PC-9 (cell line): ENCODE measurements around the gene THOC6. TPM values are rescaled to one million over a fixed set of nuclear protein-coding genes. Genes with fewer than 3 reads are reported as not detected.

Experiments used
- BruUV-seq: library from RNA; stranded (reverse); fragments of 400-500 nt; replicated peaks from 2 replicates; lab custom pipeline; 2021; lab: Mats Ljungman, UMichigan
- CTCF ChIA-PET: fragments of 300-600 bp; sonication (Branson Sonifier 250); formaldehyde crosslinking; loops from one replicate; lab custom pipeline; 2022; ENCODE audit warnings: antibody characterized with exemption; lab: Charles Lee
- POLR2A ChIA-PET: fragments of 300-600 bp; sonication (Branson Sonifier 250); formaldehyde crosslinking; loops from one replicate; lab custom pipeline; 2022; ENCODE audit warnings: antibody characterized with exemption; ENCODE audit not compliant: unreplicated experiment; lab: Charles Lee
- DNase-seq, 2 experiments: peaks; one replicate each; pipeline versions ENCODE4 v3.0.0 to v3.0.0-alpha.2; 2015 to 2022; ENCODE audit warnings: mixed read lengths in 1 of 2
- H2AFZ ChIP-seq: fragments of 200-600 bp; sonication (generic); 2 replicates; pipeline ENCODE4 v1.8.1; 2017; ENCODE audit warnings: antibody characterized with exemption
- H3F3A ChIP-seq: fragments of 200-600 bp; sonication (generic); 2 replicates; pipeline ENCODE4 v1.8.1; 2017; ENCODE audit warnings: antibody characterized with exemption, mild to moderate bottlenecking, low read depth; ENCODE audit not compliant: insufficient read depth
- H3K27ac ChIP-seq: fragments of 200-600 bp; sonication (generic); 2 replicates; pipeline ENCODE4 v1.6.1; 2016; ENCODE audit warnings: mixed run types
- H3K27me3 ChIP-seq: fragments of 200-600 bp; sonication (generic); 2 replicates; pipeline ENCODE4 v1.6.1; 2016; ENCODE audit warnings: low read depth, mixed run types; ENCODE audit not compliant: insufficient read depth
- H3K36me3 ChIP-seq: fragments of 200-600 bp; sonication (generic); 2 replicates; pipeline ENCODE4 v1.6.1; 2016; ENCODE audit warnings: low read depth, mixed run types
- H3K4me1 ChIP-seq: fragments of 200-600 bp; sonication (generic); replicated peaks from 2 replicates; pipeline ENCODE4 v1.6.1; 2016; ENCODE audit warnings: mixed run types; ENCODE audit not compliant: insufficient read depth
- H3K4me2 ChIP-seq: fragments of 200-600 bp; sonication (generic); 2 replicates; pipeline ENCODE4 v1.6.1; 2017; ENCODE audit warnings: mixed run types
- H3K4me3 ChIP-seq: fragments of 200-600 bp; sonication (generic); 2 replicates; pipeline ENCODE4 v1.6.1; 2016; ENCODE audit warnings: mixed run types
- H3K79me2 ChIP-seq: fragments of 200-600 bp; sonication (generic); 2 replicates; pipeline ENCODE4 v1.6.1; 2017; ENCODE audit warnings: low read depth, mixed run types
- H3K9me2 ChIP-seq: fragments of 200-600 bp; sonication (generic); 2 replicates; pipeline ENCODE4 v1.8.1; 2017; ENCODE audit warnings: mild to moderate bottlenecking; ENCODE audit not compliant: insufficient read depth
- H3K9me3 ChIP-seq: fragments of 200-600 bp; sonication (generic); 2 replicates; pipeline ENCODE4 v1.8.1; 2016; ENCODE audit warnings: low read depth; ENCODE audit not compliant: insufficient read depth
- H4K20me1 ChIP-seq: fragments of 200-600 bp; sonication (generic); 2 replicates; pipeline ENCODE4 v1.8.1; 2017; ENCODE audit not compliant: insufficient read depth
- EZH2 ChIP-seq: fragments of 200-600 bp; sonication (generic); IDR thresholded peaks from 2 replicates; pipeline ENCODE4 v1.8.0; 2017; ENCODE audit warnings: antibody characterized with exemption, low read depth
- intact Hi-C: fragments of 100-400 bp; cut with micrococcal nuclease; formaldehyde crosslinking; loops from one replicate; pipeline ENCODE4 v1.10.0; 2022; ENCODE audit not compliant: unreplicated experiment
- total RNA-seq: library from RNA; stranded (reverse); gene quantifications from 2 replicates; pipeline ENCODE4 v1.2.3, GENCODE V29; 2021
- TF ChIP-seq, protein P1 (sequence below): fragments of 200-600 bp; sonication (generic); conservative IDR thresholded peaks from 2 replicates; pipeline ENCODE4 v1.6.1; 2017; ENCODE audit warnings: mixed run types, antibody characterized with exemption, mild to moderate bottlenecking, moderate library complexity

Gene THOC6
- total RNA-seq, 1 experiment from 2014 or later, result 69.9 TPM

- ChIA-PET POLR2A (interaction anchor here (0.6 to 5.1 kb wide), 11 partner anchors 7 to 1332 kb away, joined by 3 to 87 read pairs (median 8); partner anchors contain the start of genes CLDN9, PAM16 and ZSCAN32), CTCF (interaction anchor here (0.6 to 1.3 kb wide), 5 partner anchors 12 to 931 kb away, joined by 3 to 6 read pairs (median 3); no protein-coding TSS in a partner anchor)
- Histone ChIP-seq H3K4me1 (peaks cover 14% of the 10 kb centered on the region), H3K4me2 (peak overlapping the region; percentile 80), H3K79me2 (peaks cover 22% of the 10 kb centered on the region), H3K27ac (peak overlapping the region; percentile 97; the same call in 1 of the 2 replicates), H3F3A (peaks cover 45% of the 10 kb centered on the region), H3K36me3 (peaks cover 11% of the 10 kb centered on the region), H4K20me1 (peaks cover 10% of the 10 kb centered on the region), H3K4me3 (peak overlapping the region; percentile 76; the same call in 1 of the 2 replicates), H3K9me3 (no peaks in the 10 kb centered on the region), H3K9me2 (no peaks in the 10 kb centered on the region), H3K27me3 (no peaks in the 10 kb centered on the region), H2AFZ (peak overlapping the region; percentile 70)
- no peak for DNase-seq
- intact Hi-C loops, result loop anchor here (1.0 kb wide), 2 partner anchors 9 to 28 kb away; no protein-coding TSS in a partner anchor
- BruUV-seq, result no TSS peak
- TF ChIP-seq, protein P1, sequence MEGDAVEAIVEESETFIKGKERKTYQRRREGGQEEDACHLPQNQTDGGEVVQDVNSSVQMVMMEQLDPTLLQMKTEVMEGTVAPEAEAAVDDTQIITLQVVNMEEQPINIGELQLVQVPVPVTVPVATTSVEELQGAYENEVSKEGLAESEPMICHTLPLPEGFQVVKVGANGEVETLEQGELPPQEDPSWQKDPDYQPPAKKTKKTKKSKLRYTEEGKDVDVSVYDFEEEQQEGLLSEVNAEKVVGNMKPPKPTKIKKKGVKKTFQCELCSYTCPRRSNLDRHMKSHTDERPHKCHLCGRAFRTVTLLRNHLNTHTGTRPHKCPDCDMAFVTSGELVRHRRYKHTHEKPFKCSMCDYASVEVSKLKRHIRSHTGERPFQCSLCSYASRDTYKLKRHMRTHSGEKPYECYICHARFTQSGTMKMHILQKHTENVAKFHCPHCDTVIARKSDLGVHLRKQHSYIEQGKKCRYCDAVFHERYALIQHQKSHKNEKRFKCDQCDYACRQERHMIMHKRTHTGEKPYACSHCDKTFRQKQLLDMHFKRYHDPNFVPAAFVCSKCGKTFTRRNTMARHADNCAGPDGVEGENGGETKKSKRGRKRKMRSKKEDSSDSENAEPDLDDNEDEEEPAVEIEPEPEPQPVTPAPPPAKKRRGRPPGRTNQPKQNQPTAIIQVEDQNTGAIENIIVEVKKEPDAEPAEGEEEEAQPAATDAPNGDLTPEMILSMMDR, result no peak
- no peak for TF ChIP-seq EZH2
Observed at GRCh38 chr16:3019594-3020246, 4.1 kb upstream of the THOC6 start.

- peak within 1 kb of the TSS; percentile 100 for H3K4me2 ChIP-seq
- peaks cover 9% of the 10 kb centered on the region for H3K4me1 ChIP-seq
- intact Hi-C loops, result loop anchor here (1.0 kb wide), 2 partner anchors 10 to 29 kb away; no protein-coding TSS in a partner anchor
- ChIA-PET CTCF (interaction anchor here (0.6 to 1.3 kb wide), 5 partner anchors 12 to 930 kb away, joined by 3 to 6 read pairs (median 3); no protein-coding TSS in a partner anchor), POLR2A (interaction anchor here (0.6 to 5.1 kb wide), 11 partner anchors 8 to 1331 kb away, joined by 3 to 87 read pairs (median 8); partner anchors contain the start of genes CLDN9, PAM16 and ZSCAN32)
- H3K27me3 ChIP-seq, result no peaks in the 10 kb centered on the region
- peaks cover 11% of the 10 kb centered on the region for H3K36me3 ChIP-seq
- peak; percentile 51 to 82 for DNase-seq
- no peaks in the 10 kb centered on the region for H3K9me3 ChIP-seq
- H3K27ac ChIP-seq, result peak within 1 kb of the TSS; percentile 97
- H3K79me2 ChIP-seq, result peaks cover 27% of the 10 kb centered on the region
- TF ChIP-seq, protein P1, result no peak
- TF ChIP-seq EZH2, result no peak
- H3F3A ChIP-seq, result peaks cover 40% of the 10 kb centered on the region
- no peaks in the 10 kb centered on the region for H3K9me2 ChIP-seq
- H2AFZ ChIP-seq, result peak within 1 kb of the TSS; percentile 70
- no TSS peak for BruUV-seq
- peaks cover 10% of the 10 kb centered on the region for H4K20me1 ChIP-seq
- peak within 1 kb of the TSS; percentile 76 for H3K4me3 ChIP-seq
Observed at GRCh38 chr16:3020247-3020603, 3.6 kb upstream of the THOC6 start, which contains the start of gene TNFRSF12A. Gene TNFRSF12A, plus strand, starts transcription at chr16:3020368. Its CDS starts 30 bp downstream, at chr16:3020398.

- H3K4me2 ChIP-seq, result peak overlapping the region; percentile 100
- TSS peak; percentile 24 for BruUV-seq
- H3K27me3 ChIP-seq, result no peaks in the 10 kb centered on the region
- intact Hi-C loops, result loop anchor here (1.0 kb wide), 3 partner anchors 11 to 30 kb away; no protein-coding TSS in a partner anchor
- peak; percentile 84 to 98 for DNase-seq
- H3K9me2 ChIP-seq, result no peaks in the 10 kb centered on the region
- no peak overlapping the region for H2AFZ ChIP-seq
- ChIA-PET CTCF (interaction anchor here (0.5 to 1.3 kb wide), 8 partner anchors 10 to 930 kb away, joined by 3 to 6 read pairs (median 3); no protein-coding TSS in a partner anchor), POLR2A (interaction anchor here (0.5 to 5.1 kb wide), 11 partner anchors 8 to 145 kb away, joined by 3 to 87 read pairs (median 11); partner anchors contain the start of gene CLDN9)
- peaks cover 10% of the 10 kb centered on the region for H4K20me1 ChIP-seq
- H3K36me3 ChIP-seq, result peaks cover 11% of the 10 kb centered on the region
- H3K27ac ChIP-seq, result peak overlapping the region; percentile 97
- peak overlapping the region; percentile 76 for H3K4me3 ChIP-seq
- peaks cover 28% of the 10 kb centered on the region for H3K79me2 ChIP-seq
- H3K9me3 ChIP-seq, result no peaks in the 10 kb centered on the region
- no peak for TF ChIP-seq EZH2
- TF ChIP-seq, protein P1, result no peak
- H3K4me1 ChIP-seq, result peaks cover 8% of the 10 kb centered on the region
- H3F3A ChIP-seq, result peaks cover 44% of the 10 kb centered on the region
Observed at GRCh38 chr16:3020604-3021448, 3.0 kb upstream of the THOC6 start.
